Esophagus mucosa (tissue), 1 donor: Measurements from ENCODE around the gene LFNG. TPM values are rescaled to one million over a fixed set of nuclear protein-coding genes. Genes with fewer than 3 reads are reported as not detected.
A peak's percentile ranks its signal among the peaks of the same experiment; 100 is the strongest.

Experiments
- ATAC-seq: fragments of 200-7000 bp; cut with Tn5 transposase; one replicate; pipeline ENCODE4 v1.9.1; 2020
- total RNA-seq: library from RNA; stranded (reverse); gene quantifications from one replicate; pipeline ENCODE4 v1.2.4, GENCODE V29; 2023
- donor health status: DM: yes; HTN: yes; CAD: no.

Gene LFNG
- total RNA-seq, 1 donor from 2014 or later: 5.7 TPM

GRCh38 chr7:2483494-2483893, 36.1 kb upstream of the LFNG start:
- no peak for ATAC-seq

- ATAC-seq: no peak
These were observed 34.7 kb upstream of the LFNG start for GRCh38 chr7:2484868-2485267.

DNA sequence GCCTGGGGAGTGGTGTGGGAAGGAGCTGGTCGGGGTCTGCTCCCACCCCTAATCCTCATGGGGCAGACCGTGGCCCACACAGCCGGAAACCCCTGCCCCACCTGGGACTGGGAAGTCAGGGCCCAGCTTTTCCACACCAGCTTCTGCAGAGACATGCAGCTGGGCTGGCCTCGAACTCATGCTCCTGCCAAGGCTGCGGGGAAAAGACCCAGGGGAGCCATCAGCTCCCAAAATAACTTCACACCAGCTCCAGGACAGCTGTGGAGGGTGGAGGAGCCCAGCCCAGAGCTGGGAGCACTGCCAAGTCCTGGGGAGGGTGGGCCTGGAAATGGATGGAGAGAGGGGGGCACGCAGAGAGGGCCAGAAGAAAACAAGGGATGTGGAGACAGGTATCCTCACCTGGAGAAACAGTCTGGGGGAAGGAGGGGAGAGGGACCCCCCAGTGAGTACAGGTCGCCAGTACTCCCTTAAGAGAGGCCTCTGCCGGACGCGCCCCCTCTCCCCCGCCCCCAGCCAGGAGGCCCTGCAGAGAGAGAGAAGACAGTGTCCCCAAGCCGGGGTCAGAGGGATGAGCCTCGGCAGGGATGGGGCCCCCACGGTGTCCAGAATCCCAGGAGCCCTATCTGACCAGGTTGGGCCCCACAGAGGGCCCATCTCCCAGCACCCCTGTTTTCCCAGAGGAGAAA, 31.8 kb upstream of the LFNG start:
- ATAC-seq: no peak

GRCh38 chr7:2488272-2488645, 31.3 kb upstream of the LFNG start:
- no peak for ATAC-seq

DNA sequence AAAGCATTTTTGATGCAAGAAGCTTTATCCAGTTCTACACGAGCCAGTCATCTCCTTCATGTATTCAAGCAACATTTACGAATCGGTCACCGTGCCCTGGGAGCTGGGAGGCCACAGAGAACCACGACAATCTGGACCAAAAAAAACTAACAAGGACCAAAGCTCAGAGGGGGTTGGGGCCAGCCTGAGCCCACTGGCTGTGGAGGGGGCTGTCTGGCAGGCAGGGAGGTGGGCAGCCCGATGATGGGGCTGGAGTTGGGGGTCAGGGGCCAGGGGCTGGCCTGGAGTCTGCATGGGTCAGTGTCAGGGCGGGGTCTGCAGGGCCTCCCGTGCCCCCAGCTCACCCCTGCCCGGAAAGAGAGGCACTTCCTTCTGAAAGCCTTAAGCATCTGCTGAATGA, 30.9 kb upstream of the LFNG start:
- peak; percentile 19 for ATAC-seq

GRCh38 chr7:2490181-2490651, 29.4 kb upstream of the LFNG start:
- ATAC-seq: peak; percentile 32

DNA sequence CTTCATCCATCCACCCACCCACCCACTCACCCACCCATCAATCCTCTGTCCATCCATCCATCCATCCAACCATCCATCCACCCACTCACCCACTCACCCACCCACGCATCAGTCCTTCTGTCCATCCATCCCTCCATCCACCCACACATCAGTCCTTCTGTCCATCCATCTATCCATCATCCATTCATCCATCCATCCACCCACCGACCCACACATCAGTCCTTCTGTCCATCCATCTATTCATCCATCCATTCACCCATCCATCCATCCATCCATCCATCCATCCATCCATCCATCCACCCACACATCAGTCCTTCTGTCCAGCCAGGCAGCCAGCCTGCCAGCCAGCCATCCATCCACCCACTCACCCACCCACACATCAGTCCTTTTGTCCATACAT, 27.5 kb upstream of the LFNG start:
- ATAC-seq: no peak

GRCh38 chr7:2493205-2494164, 26.1 kb upstream of the LFNG start:
- ATAC-seq: no peak

DNA sequence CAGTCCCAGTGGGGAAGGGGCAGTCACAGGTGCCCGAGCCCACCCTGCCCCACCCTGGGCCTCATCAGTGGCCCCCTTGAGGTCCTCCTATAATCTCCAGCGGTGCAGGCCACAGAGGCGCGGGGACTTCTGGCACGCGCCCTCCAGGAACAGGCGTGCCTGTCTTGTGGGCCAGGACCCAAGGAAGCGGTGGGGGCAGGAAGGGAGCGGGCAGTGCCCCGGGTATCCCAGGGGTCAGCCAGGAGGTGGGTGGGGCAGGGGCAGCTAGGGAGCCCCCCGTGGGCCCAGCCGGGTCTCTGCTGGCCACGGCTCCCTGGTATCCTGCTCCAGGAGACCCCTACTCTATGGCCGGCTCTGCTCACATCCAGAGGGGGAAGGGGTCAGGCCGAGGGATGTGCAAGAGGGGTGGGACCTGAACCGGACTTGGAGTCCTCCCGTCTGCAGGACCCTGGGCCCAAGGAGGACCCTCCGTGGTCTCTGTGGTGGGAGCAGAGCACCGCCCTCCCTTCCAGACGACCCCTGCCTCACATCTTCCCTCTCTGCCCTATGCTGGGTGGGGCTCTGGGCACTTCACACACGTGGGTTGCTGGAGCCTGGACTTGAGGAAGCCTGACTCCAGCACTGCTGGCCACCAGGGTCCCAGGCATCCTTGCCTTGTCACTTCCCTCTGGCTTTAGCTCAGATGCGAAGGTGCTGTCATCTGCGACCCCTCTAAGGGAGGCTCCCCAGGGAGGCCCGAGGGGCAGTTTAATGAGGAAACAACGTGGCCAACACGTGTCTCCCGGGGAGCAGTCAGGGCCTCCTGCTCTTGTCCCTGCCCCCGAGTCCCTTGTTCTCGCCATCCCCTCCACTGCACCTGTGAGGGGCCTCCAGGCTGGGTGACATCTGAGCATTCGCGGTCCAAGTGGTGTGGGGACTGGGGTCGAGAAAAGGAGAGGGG, 25.1 kb upstream of the LFNG start:
- ATAC-seq: peak; percentile 28

- ATAC-seq: no peak
These were observed 23.9 kb upstream of the LFNG start for GRCh38 chr7:2495418-2496299.

DNA sequence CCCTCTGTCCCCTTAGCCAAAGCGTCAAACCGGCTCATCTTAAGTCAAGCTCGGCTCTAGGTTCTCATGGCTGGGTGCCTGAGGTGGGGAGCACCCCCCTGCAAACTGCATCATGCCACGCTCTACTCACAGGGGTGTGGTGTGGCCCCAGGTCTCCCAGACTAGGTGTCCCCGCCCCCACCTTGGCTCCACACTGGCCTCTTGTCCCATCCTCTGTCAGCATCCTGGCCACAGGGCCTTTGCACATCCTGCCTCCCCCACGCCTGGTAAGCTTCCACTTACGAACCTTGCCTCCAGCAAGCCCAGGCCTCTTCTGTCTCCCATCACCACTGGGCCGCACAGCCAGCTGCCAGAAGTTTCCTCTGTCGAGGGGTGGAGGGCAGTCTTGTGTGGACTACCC, 23.2 kb upstream of the LFNG start:
- ATAC-seq: no peak

GRCh38 chr7:2497065-2497464, 22.5 kb upstream of the LFNG start:
- no peak for ATAC-seq

DNA sequence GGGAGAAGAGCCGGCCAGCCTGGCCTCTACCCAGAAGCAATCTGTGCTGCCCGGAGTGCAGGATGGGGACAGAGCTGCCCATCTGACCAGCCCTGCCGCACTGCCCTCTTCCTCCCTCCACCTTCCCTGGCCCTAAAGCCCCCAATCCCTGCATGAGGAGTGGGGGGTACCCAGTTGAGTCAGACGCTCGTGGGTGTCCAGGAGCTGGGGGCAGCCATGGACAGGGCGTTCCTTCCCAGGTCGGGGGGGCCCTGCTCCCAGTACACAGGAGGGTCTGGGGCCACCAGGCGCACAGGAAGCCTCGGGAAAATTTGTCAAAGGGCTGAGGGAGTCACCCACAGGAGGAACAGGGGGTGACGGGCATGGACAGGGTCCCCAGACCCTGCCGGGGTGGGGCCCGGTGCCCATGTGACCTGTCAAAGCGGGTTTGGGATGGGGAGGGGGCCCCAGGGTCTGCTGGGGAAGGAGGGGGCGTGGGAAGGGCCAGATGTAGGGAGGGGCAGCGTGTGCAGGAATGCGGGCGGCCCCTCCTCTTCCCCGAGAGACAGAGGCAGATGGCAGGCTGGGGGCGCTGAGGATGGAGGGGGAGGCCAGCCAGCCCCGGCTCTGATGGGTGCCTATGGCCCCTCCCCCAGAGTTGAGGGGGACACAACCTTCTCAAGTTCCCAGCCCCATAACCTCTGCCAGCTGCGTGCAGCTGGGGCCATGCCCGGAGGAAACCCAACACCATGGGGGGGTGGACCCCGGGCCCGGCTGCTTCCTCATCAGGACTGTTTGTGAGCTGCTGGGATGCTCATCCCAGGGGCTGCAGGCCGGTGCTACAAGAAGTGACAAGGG, 21.9 kb upstream of the LFNG start:
- ATAC-seq: no peak

GRCh38 chr7:2498708-2499107, 20.9 kb upstream of the LFNG start:
- ATAC-seq: no peak

GRCh38 chr7:2499181-2499580, 20.4 kb upstream of the LFNG start:
- no peak for ATAC-seq

DNA sequence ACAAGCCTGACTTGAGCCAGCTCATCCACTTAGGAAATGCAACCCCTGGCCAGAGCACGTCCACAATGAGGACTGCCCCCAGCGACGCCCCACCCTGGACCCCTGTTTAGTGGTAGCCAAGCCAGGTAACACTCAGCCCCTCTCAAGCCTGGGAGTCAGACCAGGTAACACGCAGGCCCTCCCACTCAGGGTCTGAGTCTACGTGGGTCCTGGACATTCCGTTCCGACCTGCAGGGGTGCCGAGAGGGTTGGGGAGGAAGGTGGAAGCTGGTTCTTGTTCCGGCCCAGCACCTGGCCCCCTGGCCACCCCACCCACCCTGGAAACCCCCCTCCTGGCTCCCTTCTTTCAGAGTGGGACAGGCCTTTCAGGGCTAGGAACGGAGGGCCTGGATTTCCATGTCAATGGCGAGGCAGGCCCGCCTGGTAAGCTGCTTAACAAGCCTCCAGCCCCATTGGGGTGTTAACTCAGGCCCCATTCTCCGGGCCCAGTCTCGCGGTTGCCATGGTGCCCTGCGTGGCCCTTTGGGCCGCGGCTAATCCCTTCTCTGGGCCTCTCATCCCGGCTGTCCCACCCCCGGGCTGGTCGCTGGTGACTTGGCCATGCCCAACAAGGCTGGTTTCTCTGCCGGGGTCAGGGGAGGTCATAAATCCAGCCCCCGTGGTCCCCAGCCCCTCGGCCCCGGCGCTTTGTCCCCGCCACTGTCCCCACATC, 19.7 kb upstream of the LFNG start:
- ATAC-seq: no peak

DNA sequence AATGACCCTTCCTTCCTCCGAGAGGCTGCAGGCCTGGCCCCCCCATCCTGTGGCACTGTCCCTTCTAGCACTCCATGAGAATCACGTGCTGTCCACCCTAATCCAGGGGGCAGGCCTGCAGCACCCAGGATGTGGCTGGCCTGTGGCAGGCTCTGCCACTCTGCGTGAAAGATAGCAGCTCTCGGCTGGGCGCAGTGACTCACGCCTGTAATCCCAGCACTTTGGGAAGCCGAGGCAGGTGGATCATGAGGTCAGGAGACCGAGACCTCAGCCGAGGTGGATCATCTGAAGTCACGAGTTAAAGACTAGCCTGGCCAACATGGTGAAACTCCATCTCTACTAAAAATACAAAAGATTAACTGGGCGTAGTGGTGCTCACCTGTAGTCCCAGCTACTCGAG, 18.9 kb upstream of the LFNG start:
- no peak for ATAC-seq

- ATAC-seq: no peak
These were observed 17.5 kb upstream of the LFNG start for GRCh38 chr7:2501947-2502646.

DNA sequence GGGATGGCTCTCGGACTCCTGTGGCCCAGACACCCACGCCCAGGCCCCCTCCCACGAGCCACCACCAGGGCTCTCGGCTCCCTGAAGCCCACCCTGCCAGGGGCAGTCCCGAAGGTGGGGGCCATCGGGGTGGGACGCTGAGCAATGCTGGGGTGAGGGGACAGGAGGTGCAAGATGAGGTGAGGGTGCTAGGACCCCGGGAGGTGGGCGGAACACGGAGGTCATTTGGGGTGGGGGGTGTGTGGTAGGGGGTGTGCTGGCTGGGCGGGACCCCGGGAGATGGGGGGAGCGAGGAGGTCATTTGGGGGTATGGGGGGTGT, 17.0 kb upstream of the LFNG start:
- ATAC-seq: no peak
